Measurements from ENCODE around the gene SEMA5B.

Gene SEMA5B

GRCh38 chr3:122892118-122892960, 135.2 kb downstream of the SEMA5B start:
- no peak for DNase-seq

GRCh38 chr3:122890720-122891220, 136.8 kb downstream of the SEMA5B start:
- no peak for DNase-seq

GRCh38 chr3:122890077-122890719, 137.4 kb downstream of the SEMA5B start:
- peak; percentile 81 to 89 (median 86) for DNase-seq

- peak; percentile 43 to 75 (median 66) for DNase-seq
Observed at GRCh38 chr3:122886946-122887345, 140.6 kb downstream of the SEMA5B start.

GRCh38 chr3:122886251-122886650, 141.3 kb downstream of the SEMA5B start:
- DNase-seq: no peak

- no peak for DNase-seq
Observed at GRCh38 chr3:122882361-122882947, 145.1 kb downstream of the SEMA5B start.

- DNase-seq: no peak
Observed at GRCh38 chr3:122880624-122881023, 146.9 kb downstream of the SEMA5B start.

GRCh38 chr3:122880173-122880572, 147.4 kb downstream of the SEMA5B start:
- no peak for DNase-seq

GRCh38 chr3:122875547-122876127, 151.9 kb downstream of the SEMA5B start:
- no peak for DNase-seq

- no peak for DNase-seq
Observed at GRCh38 chr3:122873741-122874515, 153.6 kb downstream of the SEMA5B start.

GRCh38 chr3:122868322-122868721, 159.2 kb downstream of the SEMA5B start:
- DNase-seq: no peak

- DNase-seq: no peak
Observed at GRCh38 chr3:122864498-122864897, 163.1 kb downstream of the SEMA5B start.

- DNase-seq: no peak
Observed at GRCh38 chr3:122862381-122862780, 165.2 kb downstream of the SEMA5B start.
